ENCODE results near the gene MYH11.
"Not testable (repeated sequence)": the region's sequence is repeated elsewhere in the genome, so short reads cannot be mapped to it uniquely, and the experiment has no call there.

DNA sequence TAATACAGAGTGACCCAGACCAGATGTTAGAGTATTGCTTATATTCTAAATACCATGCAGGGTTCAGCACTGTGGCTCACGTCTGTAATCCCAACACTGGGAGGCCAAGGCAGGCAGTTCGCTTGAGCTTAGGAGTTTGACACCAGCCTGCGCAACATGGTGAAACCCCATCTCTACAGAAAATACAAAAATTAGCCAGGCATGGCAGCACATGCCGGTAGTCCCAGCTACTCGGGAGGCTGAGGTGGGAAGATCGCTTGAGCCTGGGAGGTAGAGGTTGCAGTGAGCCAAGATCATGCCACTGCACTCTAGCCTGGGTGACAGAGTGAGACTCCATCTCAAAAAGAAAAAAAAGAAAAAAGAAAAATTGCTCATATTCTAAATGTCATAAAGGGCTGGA is 6.3 kb downstream of the MYH11 start:
- TF ChIP-seq, protein P1, sequence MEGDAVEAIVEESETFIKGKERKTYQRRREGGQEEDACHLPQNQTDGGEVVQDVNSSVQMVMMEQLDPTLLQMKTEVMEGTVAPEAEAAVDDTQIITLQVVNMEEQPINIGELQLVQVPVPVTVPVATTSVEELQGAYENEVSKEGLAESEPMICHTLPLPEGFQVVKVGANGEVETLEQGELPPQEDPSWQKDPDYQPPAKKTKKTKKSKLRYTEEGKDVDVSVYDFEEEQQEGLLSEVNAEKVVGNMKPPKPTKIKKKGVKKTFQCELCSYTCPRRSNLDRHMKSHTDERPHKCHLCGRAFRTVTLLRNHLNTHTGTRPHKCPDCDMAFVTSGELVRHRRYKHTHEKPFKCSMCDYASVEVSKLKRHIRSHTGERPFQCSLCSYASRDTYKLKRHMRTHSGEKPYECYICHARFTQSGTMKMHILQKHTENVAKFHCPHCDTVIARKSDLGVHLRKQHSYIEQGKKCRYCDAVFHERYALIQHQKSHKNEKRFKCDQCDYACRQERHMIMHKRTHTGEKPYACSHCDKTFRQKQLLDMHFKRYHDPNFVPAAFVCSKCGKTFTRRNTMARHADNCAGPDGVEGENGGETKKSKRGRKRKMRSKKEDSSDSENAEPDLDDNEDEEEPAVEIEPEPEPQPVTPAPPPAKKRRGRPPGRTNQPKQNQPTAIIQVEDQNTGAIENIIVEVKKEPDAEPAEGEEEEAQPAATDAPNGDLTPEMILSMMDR (IDR thresholded peaks at IDR 0.05), result not testable (repeated sequence)
- not testable (repeated sequence) for TF ChIP-seq POLR2A (IDR thresholded peaks at IDR 0.05)

Measured in thyroid gland (tissue), 4 donors.